ENCODE measurements around the gene MEOX1. TPM values are rescaled to one million over a fixed set of nuclear protein-coding genes. Genes with fewer than 3 reads are reported as not detected.

MEOX1 gene
- total and polyA plus RNA-seq, 2 of the 8 experiments (the other 6 are each of a cell fraction or from before 2014, with no cell fraction given), result not detected

GRCh38 chr17:43652124-43652480 lies 9.6 kb downstream of the MEOX1 start:
- Histone ChIP-seq H3K4me2 (ENCODE audit: insufficient read depth in 1 of 2, low read depth in 2 of 2, low read length in 2 of 2) (no peak overlapping the region), H2AK5ac (ENCODE audit: low read depth, low read length) (no peak overlapping the region), H3K23ac (ENCODE audit: insufficient read length) (no peak overlapping the region), H2BK12ac (ENCODE audit: low read depth, low read length) (no peak overlapping the region), H3K27me3 (replicated peaks in 1 of 4; ENCODE audit: control insufficient read depth in 3 of 4, extremely low read depth in 1 of 4, insufficient read depth in 3 of 4, low read length in 3 of 4) (peaks cover 0 to under 1% (median 0%) of the 10 kb centered on the region in 4 experiments; a peak in 3 of 7 replicates), H4K5ac (ENCODE audit: insufficient read length, low read depth, low read length) (no peak overlapping the region), H4K8ac (ENCODE audit: extremely low read depth, insufficient read depth, low read length) (no peak overlapping the region), H3K9ac (replicated peaks in 1 of 4; ENCODE audit: extremely low read depth in 1 of 4, low read depth in 3 of 4, low read length in 3 of 4) (no peak overlapping the region), H3K4me1 (replicated peaks in 1 of 4; ENCODE audit: control insufficient read depth in 3 of 4, insufficient read depth in 4 of 4, low read length in 3 of 4) (peaks cover 0 to 13% (median 5%) of the 10 kb centered on the region in 4 experiments; a peak in 4 of 7 replicates), H2BK120ac (replicated peaks; ENCODE audit: low read depth, low read length) (no peak overlapping the region), H3K4ac (replicated peaks; ENCODE audit: insufficient read length, low read depth, low read length) (no peak overlapping the region), H4K20me1 (replicated peaks in 1 of 2; ENCODE audit: control insufficient read depth in 1 of 2, insufficient read depth in 2 of 2, low read length in 2 of 2) (no peaks in the 10 kb centered on the region), H3K79me2 (ENCODE audit: control insufficient read depth in 1 of 2, insufficient read depth in 2 of 2, low read length in 2 of 2) (no peaks in the 10 kb centered on the region), H2BK20ac (ENCODE audit: low read length) (no peak overlapping the region), H3K79me1 (ENCODE audit: low read depth, low read length) (no peaks in the 10 kb centered on the region), H3K4me3 (ENCODE audit: extremely low read depth in 1 of 4, insufficient read depth in 2 of 4, low read depth in 3 of 4, low read length in 4 of 4) (no peak overlapping the region), H2AFZ (ENCODE audit: low read length) (no peak overlapping the region), H3K9me3 (ENCODE audit: insufficient read depth in 2 of 2, low read depth in 1 of 2, low read length in 1 of 2) (no peaks in the 10 kb centered on the region), H4K91ac (replicated peaks; ENCODE audit: insufficient read length, low read length) (no peak overlapping the region), H2BK5ac (ENCODE audit: low read depth, low read length) (no peak overlapping the region), H2BK15ac (ENCODE audit: low read length) (no peak overlapping the region), H3K56ac (replicated peaks; ENCODE audit: insufficient read length, low read depth, low read length) (no peak overlapping the region), H3K18ac (ENCODE audit: extremely low read depth, low read length) (no peak overlapping the region), H3K23me2 (ENCODE audit: low read depth, low read length) (no peaks in the 10 kb centered on the region), H3K14ac (ENCODE audit: insufficient read length) (no peak overlapping the region), H3K36me3 (ENCODE audit: control insufficient read depth in 2 of 4, insufficient read depth in 4 of 4, low read length in 3 of 4) (no peaks in the 10 kb centered on the region), H3K27ac (ENCODE audit: low read depth, low read length) (no peak overlapping the region)
- FAIRE-seq, result no peak
- CTCF ChIA-PET (ENCODE audit: partially characterized antibody), result interaction anchor here (0.5 to 2.2 kb wide), 13 partner anchors 8 to 118 kb away, joined by 3 to 9 read pairs (median 3); no protein-coding TSS in a partner anchor
- POLR2A ChIA-PET (ENCODE audit: partially characterized antibody), result interaction anchor here (0.6 to 1.2 kb wide), 5 partner anchors 17 to 108 kb away, joined by 3 to 5 read pairs (median 3); no protein-coding TSS in a partner anchor
- TF ChIP-seq SIRT6 (IDR thresholded peaks at IDR 0.05; ENCODE audit: low read length) (no peak), KDM5A (IDR thresholded peaks at IDR 0.05; ENCODE audit: low read length) (no peak), GTF2F1 (IDR thresholded peaks at IDR 0.05; ENCODE audit: borderline replicate concordance, low read depth, low read length) (no peak), CBX5 (IDR thresholded peaks at IDR 0.05; ENCODE audit: low read depth, low read length) (no peak), SAP30 (IDR thresholded peaks at IDR 0.05; ENCODE audit: insufficient read depth, insufficient replicate concordance, low read length) (no peak), EZH2 (IDR thresholded peaks at IDR 0.05; ENCODE audit: low read depth, low read length, severe bottlenecking) (no peak), MAFK (IDR thresholded peaks at IDR 0.05; ENCODE audit: low read depth, low read length) (no peak), POLR2AphosphoS5 (IDR thresholded peaks at IDR 0.05; ENCODE audit: low read depth, low read length) (no peak), NANOG (IDR thresholded peaks at IDR 0.05; ENCODE audit: insufficient read depth, low read depth, low read length, poor library complexity, severe bottlenecking) (no peak), TCF12 (IDR thresholded peaks at IDR 0.05; ENCODE audit: low read depth, low read length) (no peak), TBP (IDR thresholded peaks at IDR 0.05; ENCODE audit: low read depth, low read length) (no peak)
- TF ChIP-seq, protein P1, sequence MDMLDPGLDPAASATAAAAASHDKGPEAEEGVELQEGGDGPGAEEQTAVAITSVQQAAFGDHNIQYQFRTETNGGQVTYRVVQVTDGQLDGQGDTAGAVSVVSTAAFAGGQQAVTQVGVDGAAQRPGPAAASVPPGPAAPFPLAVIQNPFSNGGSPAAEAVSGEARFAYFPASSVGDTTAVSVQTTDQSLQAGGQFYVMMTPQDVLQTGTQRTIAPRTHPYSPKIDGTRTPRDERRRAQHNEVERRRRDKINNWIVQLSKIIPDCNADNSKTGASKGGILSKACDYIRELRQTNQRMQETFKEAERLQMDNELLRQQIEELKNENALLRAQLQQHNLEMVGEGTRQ (IDR thresholded peaks at IDR 0.05; ENCODE audit: low read length), result no peak
- no peak for DNase-seq (ENCODE audit: low read depth in 1 of 2, low spot score in 2 of 2)
- WGBS, 2 experiments (ENCODE audit: extremely low coverage in 1 of 2, insufficient coverage in 1 of 2, insufficient read length in 1 of 2, insufficient replicate concordance in 2 of 2, low coverage in 1 of 2, low lambda C conversion rate in 2 of 2, missing lambda C conversion rate in 1 of 2), result 65% methylated on average over 6 of the region's 6 CpGs; no CpG with 5 or more reads in 1 of the 2 experiments
